ENCODE data around the gene TMEM31.
A peak's percentile ranks its signal among the peaks of the same experiment; 100 is the strongest.

The TMEM31 gene

GRCh38 chrX:103730147-103730795, 19.6 kb downstream of the TMEM31 start:
- DNase-seq (ENCODE audit: low read depth, low spot score) = no peak
- TF ChIP-seq CTCF (IDR thresholded peaks at IDR 0.05; ENCODE audit: insufficient read depth, low read length, missing control alignments) = no peak
- ChIA-PET POLR2A (no interaction called here), CTCF (interaction anchor here (0.9 to 3.6 kb wide), 2 partner anchors 19 to 194 kb away, joined by 3 to 20 read pairs; partner anchors contain the start of gene TMEM31)
- no peak overlapping the region for H3K4me3 ChIP-seq (ENCODE audit: low read depth, low read length)

- TF ChIP-seq CTCF (IDR thresholded peaks at IDR 0.05; ENCODE audit: insufficient read depth, low read length, missing control alignments) = no peak
- ChIA-PET POLR2A (no interaction called here), CTCF (interaction anchor here (3.6 kb wide), 1 partner anchor 20 kb away, joined by 20 read pairs; the partner anchor contains the start of gene TMEM31)
- H3K4me3 ChIP-seq (ENCODE audit: low read depth, low read length) = no peak overlapping the region
- DNase-seq (ENCODE audit: low read depth, low spot score) = peak; percentile 49
These were observed 20.2 kb downstream of the TMEM31 start for GRCh38 chrX:103730796-103731493.

DNA sequence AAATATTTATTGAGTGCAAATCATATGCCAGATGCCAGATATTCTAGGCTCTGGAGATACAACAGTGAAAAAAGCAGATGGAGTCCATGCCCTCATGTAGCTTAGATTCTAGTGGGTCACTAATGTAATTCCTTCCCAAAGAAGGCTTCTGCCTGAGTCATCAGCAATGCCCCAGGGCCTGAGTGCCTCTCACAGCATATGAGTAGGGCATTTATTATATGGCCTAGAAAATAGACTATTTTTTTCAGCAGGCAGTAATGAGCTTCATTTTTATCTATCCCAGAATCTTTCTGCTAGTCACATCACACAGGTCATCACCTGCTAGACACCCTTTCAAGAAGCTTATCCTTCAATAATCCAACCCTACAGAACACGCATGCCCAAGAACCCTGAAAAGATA, 22.3 kb downstream of the TMEM31 start:
- ChIA-PET POLR2A (no interaction called here), CTCF (no interaction called here)
- TF ChIP-seq CTCF (IDR thresholded peaks at IDR 0.05; ENCODE audit: insufficient read depth, low read length, missing control alignments) = no peak
- H3K4me3 ChIP-seq (ENCODE audit: low read depth, low read length) = no peak overlapping the region
- DNase-seq (ENCODE audit: low read depth, low spot score) = no peak

GRCh38 chrX:103734125-103734760, 23.5 kb downstream of the TMEM31 start:
- no peak for DNase-seq (ENCODE audit: low read depth, low spot score)
- ChIA-PET CTCF (no interaction called here), POLR2A (no interaction called here)

DNA sequence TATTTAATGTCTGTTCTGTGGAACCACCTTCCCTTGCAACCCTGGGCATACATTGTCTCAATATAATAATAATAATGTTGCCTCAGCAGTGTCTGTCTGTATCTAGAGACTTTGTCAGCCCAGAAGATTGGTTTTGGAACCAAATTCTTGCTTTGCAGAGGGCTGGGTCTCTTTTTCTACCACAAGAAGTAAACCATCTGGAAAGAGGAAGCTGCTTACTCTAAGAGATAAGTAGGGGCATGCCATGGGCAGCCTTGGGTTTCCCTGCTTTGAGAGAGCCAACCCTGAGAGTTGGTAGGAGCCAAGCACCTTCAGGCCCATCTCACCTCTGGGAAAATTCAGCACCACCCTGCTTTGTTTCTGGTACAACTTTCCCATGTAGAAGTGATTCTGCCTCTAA, 27.0 kb downstream of the TMEM31 start:
- ChIA-PET POLR2A (no interaction called here), CTCF (interaction anchor here (1.4 kb wide), 1 partner anchor 27 kb away, joined by 4 read pairs; the partner anchor contains the start of gene TMEM31)
- DNase-seq (ENCODE audit: low read depth, low spot score) = no peak
- H3K4me3 ChIP-seq (ENCODE audit: low read depth, low read length) = no peak overlapping the region
- no peak for TF ChIP-seq CTCF (IDR thresholded peaks at IDR 0.05; ENCODE audit: insufficient read depth, low read length, missing control alignments)

More at GRCh38 chrX:103734125-103734760, 23.5 kb downstream of the TMEM31 start:
- no peak for TF ChIP-seq CTCF (IDR thresholded peaks at IDR 0.05; ENCODE audit: insufficient read depth, low read length, missing control alignments)
- H3K4me3 ChIP-seq (ENCODE audit: low read depth, low read length) = no peak overlapping the region

DNA sequence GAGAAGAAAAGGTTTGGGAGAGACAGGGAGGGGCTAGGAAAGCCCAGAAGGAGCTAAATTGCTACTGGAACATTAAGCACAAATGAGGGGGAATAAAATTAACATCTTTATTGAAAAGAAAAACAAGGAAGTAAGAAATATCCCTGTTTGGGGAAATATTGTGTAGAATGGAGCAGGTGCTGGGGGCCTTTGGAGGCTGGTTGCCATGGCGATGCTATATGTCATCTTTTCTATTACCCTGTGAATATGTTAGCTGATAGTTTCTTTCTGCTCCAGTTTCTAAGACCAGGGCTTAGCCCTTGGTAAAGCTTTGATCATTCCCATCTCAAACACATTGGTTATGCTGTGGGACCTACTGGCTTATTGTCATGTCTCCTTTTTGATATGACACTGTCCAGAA, 28.7 kb downstream of the TMEM31 start:
- TF ChIP-seq CTCF (IDR thresholded peaks at IDR 0.05; ENCODE audit: insufficient read depth, low read length, missing control alignments) = no peak
- ChIA-PET CTCF (interaction anchor here (1.2 kb wide), 1 partner anchor 11 kb away, joined by 4 read pairs; no protein-coding TSS in a partner anchor), POLR2A (no interaction called here)
- H3K4me3 ChIP-seq (ENCODE audit: low read depth, low read length) = no peak overlapping the region
- DNase-seq (ENCODE audit: low read depth, low spot score) = no peak
